ENCODE results near the gene IGF2BP2.

IGF2BP2 gene

DNA sequence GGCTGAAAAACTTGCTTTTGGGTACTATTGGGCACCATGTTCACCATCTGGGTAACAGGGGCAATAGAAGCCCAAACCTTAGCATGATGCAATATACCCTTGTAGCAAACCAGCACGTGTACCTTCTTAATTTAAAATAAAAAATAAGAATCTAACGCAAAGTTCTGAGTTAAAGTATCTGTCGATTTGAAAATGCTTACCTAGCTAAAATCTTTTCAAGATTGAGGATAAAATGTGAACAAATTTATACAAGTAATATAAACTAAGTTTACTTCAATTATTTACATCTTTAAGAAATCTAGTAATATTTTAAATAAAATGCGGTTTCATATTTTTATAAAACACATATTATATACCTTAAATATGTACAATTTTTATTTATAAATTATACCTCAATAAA lies 38.1 kb upstream of the IGF2BP2 start:
- TF ChIP-seq, protein P1, sequence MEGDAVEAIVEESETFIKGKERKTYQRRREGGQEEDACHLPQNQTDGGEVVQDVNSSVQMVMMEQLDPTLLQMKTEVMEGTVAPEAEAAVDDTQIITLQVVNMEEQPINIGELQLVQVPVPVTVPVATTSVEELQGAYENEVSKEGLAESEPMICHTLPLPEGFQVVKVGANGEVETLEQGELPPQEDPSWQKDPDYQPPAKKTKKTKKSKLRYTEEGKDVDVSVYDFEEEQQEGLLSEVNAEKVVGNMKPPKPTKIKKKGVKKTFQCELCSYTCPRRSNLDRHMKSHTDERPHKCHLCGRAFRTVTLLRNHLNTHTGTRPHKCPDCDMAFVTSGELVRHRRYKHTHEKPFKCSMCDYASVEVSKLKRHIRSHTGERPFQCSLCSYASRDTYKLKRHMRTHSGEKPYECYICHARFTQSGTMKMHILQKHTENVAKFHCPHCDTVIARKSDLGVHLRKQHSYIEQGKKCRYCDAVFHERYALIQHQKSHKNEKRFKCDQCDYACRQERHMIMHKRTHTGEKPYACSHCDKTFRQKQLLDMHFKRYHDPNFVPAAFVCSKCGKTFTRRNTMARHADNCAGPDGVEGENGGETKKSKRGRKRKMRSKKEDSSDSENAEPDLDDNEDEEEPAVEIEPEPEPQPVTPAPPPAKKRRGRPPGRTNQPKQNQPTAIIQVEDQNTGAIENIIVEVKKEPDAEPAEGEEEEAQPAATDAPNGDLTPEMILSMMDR (IDR thresholded peaks at IDR 0.05; ENCODE audit: low read depth, low read length), result no peak
- DNase-seq (ENCODE audit: extremely low read depth, low read depth), result no peak

DNA sequence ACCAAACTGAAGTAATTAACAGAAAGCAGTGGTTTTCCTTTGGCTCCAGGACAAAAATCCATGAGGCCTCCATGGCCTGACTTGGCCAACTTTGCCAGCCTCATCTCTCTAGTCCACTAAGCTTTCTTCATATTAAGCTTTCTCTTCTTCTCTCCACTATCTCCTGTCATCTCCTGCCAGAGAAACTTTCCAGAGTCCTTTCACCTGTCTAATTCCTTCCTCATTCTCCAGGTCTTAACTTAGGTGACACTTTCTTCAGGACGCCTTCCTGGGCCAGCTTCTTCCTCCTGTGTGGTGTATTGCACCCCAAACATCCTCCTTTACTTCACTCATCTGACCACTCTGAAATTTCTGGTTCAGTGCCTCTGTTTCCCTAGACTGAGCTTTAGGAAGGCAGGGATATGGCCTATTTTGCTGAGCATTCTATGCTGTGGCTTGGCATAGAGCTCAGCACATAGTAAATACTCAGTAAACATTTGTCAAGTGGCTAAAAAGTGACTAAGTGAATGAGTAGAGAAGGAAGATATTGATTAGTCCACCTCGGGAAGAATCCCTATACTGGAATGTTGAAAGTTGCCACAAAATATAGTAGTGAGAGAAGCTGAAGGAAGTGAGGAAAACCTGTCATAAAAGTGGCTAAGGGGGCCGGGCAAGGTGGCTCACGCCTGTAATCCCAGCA lies 34.6 kb upstream of the IGF2BP2 start:
- no peak for DNase-seq (ENCODE audit: extremely low read depth, low read depth)
- TF ChIP-seq, protein P1 (IDR thresholded peaks at IDR 0.05; ENCODE audit: low read depth, low read length), result no peak

DNA sequence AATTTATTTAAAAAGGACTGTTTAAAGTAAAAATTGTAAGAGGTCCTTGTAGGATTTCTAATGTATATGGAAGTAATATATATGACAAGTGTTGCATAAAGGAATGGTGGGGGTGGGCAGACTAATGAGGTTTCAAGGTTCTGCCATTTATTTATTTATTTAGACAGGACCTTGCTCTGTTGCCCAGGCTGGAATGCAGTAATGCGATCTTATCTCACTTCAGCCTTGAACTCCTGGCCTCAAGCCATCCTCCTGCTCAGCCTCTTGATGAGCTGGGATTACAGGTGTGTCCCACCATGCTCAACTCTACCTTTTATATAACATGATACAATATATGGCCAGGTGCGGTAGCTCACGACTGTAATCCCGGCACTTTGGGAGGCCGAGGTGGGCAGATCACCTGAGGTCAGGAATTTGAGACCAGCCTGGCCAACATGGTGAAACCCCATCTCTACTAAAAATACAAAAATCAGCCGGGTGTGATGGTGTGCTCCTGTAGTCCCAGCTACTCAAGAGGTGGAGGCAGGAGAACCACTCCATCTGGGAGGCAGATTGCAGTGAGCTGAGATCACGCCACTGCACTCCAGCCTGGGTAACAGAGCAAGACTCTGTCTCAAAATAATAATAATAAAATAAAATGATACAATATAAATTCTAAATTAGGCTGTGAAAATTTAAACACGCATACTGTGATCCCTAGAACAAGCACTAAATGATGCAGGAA lies 33.8 kb upstream of the IGF2BP2 start:
- TF ChIP-seq, protein P1 (IDR thresholded peaks at IDR 0.05; ENCODE audit: low read depth, low read length), result no peak
- no peak for DNase-seq (ENCODE audit: extremely low read depth, low read depth)

DNA sequence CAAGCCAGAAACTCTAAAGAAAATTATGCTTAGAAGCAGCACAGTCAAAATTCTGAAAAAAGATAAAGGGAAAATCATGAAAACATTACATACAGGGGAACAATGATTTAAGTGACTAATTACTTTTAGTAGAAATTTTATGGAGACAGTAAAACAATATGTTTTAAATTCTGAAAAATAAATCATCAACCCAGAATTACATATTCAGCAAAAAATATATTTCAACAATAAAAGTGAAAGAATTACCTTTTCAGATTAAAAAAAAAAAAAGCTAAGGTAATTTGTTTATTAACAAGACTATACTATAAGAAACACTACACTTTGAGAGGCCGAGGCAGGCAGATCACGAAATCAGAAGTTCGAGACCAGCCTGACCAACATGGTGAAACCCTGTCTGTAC lies 32.4 kb upstream of the IGF2BP2 start:
- TF ChIP-seq, protein P1 (IDR thresholded peaks at IDR 0.05; ENCODE audit: low read depth, low read length), result no peak
- DNase-seq (ENCODE audit: extremely low read depth, low read depth), result no peak

DNA sequence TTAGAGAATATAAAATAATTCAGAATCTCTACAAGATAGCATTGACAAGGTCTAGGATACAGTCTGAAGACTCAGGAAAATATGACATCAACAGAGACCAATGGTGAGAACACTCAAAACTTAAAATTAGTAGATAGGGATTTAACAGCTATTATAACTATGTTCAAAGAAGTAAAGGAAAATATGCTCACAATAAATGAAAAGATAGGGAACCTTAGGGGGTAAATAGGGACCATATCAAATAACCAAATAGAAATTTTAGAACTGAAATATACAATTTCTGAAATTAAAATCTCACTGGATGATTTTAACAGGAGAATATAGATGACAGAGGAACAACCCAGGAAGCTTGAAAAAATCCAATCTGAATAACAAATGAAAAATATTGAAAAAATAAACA lies 31.8 kb upstream of the IGF2BP2 start:
- DNase-seq (ENCODE audit: extremely low read depth, low read depth), result no peak
- TF ChIP-seq, protein P1 (IDR thresholded peaks at IDR 0.05; ENCODE audit: low read depth, low read length), result no peak

DNA sequence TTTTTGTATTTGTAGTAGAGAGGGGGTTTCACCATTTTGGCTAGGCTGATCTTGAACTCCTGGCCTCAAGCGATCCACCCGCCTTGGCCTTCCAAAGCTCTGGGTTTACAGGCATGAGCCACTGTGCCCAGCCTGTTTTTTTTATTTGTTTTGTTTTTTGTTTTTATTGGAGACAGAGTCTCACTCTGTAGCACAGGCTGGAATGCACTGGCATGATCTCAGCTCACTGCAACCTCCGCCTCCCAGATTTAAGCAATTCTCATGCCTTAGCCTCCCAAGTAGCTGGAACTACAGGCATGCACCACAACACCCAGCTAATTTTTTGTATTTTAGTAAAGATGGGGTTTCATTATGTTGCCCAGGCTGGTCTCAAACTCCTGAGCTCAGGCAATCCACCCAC lies 28.9 kb upstream of the IGF2BP2 start:
- peak; percentile 5 for DNase-seq (ENCODE audit: extremely low read depth, low read depth)

DNA sequence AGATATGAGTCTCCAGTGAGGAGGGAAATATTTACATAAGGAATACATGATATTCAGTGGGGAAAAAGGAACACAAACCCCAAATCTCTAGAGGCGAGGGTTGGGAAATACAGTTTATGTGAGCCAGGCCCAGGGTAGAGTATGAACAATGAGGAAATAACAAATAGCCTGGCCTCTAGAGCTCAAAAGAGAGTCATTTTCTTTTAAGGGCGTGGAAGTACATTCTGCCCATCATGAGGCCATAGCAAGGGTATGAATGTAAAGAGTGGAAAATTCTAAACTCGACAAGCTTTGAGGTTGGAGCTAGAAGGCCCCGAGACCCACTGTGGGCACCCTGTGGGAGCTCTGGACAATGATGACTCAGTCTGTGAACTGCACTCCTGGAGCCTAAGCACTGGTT lies 27.8 kb upstream of the IGF2BP2 start:
- TF ChIP-seq, protein P1 (IDR thresholded peaks at IDR 0.05; ENCODE audit: low read depth, low read length), result no peak
- no peak for DNase-seq (ENCODE audit: extremely low read depth, low read depth)

Data from AG09319 (cell line).